Measurements from ENCODE around the gene GALNT12. TPM values are rescaled to one million over a fixed set of nuclear protein-coding genes. Genes with fewer than 3 reads are reported as not detected.

The GALNT12 gene
- polyA plus RNA-seq, 1 donor (not counting 4 experiments of a cell fraction or from before 2014, with no cell fraction given) = 1.8 TPM

GRCh38 chr9:98794802-98795201 lies 12.7 kb upstream of the GALNT12 start:
- H3K27ac ChIP-seq (ENCODE audit: control insufficient read depth, insufficient read depth, low read length) = no peak overlapping the region
- DNase-seq (ENCODE audit: low read depth, low spot score) (no peak), FAIRE-seq (no peak)
- peaks cover 26% of the 10 kb centered on the region for H3K79me2 ChIP-seq (ENCODE audit: control insufficient read depth, insufficient read depth, low read length)
- H3K4me2 ChIP-seq (ENCODE audit: control insufficient read depth, extremely low read depth, insufficient read depth, low read depth, low read length) = peak overlapping the region; percentile 89
- no peaks in the 10 kb centered on the region for H3K9me1 ChIP-seq (ENCODE audit: control insufficient read depth, extremely low read depth, insufficient read depth, low read length)
- dilution Hi-C loops (cut with MboI; ENCODE audit: extremely low pct_ligation_motif_present, low sequenced_read_pairs) = no loop called here
- H3K9ac ChIP-seq (ENCODE audit: control insufficient read depth, extremely low read depth, insufficient read depth, low read length) = no peak overlapping the region
- no peaks in the 10 kb centered on the region for H4K20me1 ChIP-seq (ENCODE audit: control insufficient read depth, extremely low read depth, insufficient read depth, low read length)
- H3K9me3 ChIP-seq (ENCODE audit: control insufficient read depth, low read depth, low read length) = peaks cover 3% of the 10 kb centered on the region
- H2AFZ ChIP-seq (ENCODE audit: control insufficient read depth, low read length) = no peak overlapping the region
- H3K36me3 ChIP-seq (ENCODE audit: control insufficient read depth in 2 of 2, extremely low read depth in 1 of 2, insufficient read depth in 2 of 2, low read length in 2 of 2) = peaks cover 0 to 7% of the 10 kb centered on the region in 2 experiments
- no peak for TF ChIP-seq EZH2 (IDR thresholded peaks at IDR 0.05; ENCODE audit: low read length)
- TF ChIP-seq CTCF (optimal IDR thresholded peaks at IDR 0.05 in 1 of 3, IDR thresholded peaks at IDR 0.05 in 1 of 3, conservative IDR thresholded peaks at IDR 0.05 in 1 of 3; ENCODE audit: extremely low read depth in 1 of 3, insufficient read depth in 2 of 3, low read length in 3 of 3) = no peak
- H3K4me1 ChIP-seq (ENCODE audit: control insufficient read depth, extremely low read depth, insufficient read depth, low read length) = peaks cover 38% of the 10 kb centered on the region
- no peaks in the 10 kb centered on the region for H3K27me3 ChIP-seq (ENCODE audit: control insufficient read depth, extremely low read depth, insufficient read depth, low read length)
- H3K4me3 ChIP-seq (ENCODE audit: control insufficient read depth in 2 of 3, extremely low read depth in 1 of 3, insufficient read depth in 2 of 3, low read depth in 1 of 3, low read length in 3 of 3) = peak overlapping the region in 2 of 3 experiments; percentile 62 to 68

DNA sequence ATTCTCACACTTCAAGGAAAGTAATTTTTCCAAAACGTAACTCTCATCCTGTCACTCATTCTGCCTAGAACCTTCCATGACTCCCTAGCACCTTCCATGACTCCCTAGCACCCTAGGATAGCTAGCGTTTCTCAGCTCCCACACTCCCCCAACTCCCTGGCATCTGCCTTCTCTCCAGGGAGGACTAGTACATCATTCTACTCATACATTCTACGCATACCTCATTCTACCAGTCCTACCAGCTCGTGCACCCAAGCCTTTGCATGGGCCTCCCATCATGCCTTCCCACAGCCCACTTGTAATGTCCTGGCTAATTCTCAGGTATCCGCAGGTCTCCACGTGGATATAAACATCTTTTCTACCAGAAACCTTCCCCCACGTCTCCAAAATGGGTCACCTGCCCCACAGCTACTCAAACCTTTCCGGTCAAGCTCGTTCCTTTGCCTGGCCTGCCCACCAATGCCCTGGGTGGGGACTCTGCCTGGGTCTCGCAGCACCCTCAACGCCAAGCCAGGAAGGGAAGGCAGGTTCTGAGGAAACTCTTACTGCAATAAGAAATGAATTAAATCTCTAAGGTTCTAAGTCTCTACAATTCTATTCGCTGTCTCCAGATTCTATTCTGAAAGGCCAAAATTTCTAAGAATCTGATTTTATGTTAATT lies 12.0 kb upstream of the GALNT12 start:
- dilution Hi-C loops (cut with MboI; ENCODE audit: extremely low pct_ligation_motif_present, low sequenced_read_pairs) = no loop called here
- Histone ChIP-seq H3K9me1 (ENCODE audit: control insufficient read depth, extremely low read depth, insufficient read depth, low read length) (no peaks in the 10 kb centered on the region), H3K4me2 (ENCODE audit: control insufficient read depth, extremely low read depth, insufficient read depth, low read depth, low read length) (peak overlapping the region; percentile 89), H3K4me1 (ENCODE audit: control insufficient read depth, extremely low read depth, insufficient read depth, low read length) (peaks cover 36% of the 10 kb centered on the region), H4K20me1 (ENCODE audit: control insufficient read depth, extremely low read depth, insufficient read depth, low read length) (no peaks in the 10 kb centered on the region), H3K27me3 (ENCODE audit: control insufficient read depth, extremely low read depth, insufficient read depth, low read length) (no peaks in the 10 kb centered on the region), H3K79me2 (ENCODE audit: control insufficient read depth, insufficient read depth, low read length) (peaks cover 24% of the 10 kb centered on the region), H3K9me3 (ENCODE audit: control insufficient read depth, low read depth, low read length) (peaks cover 3% of the 10 kb centered on the region), H2AFZ (ENCODE audit: control insufficient read depth, low read length) (no peak overlapping the region), H3K9ac (ENCODE audit: control insufficient read depth, extremely low read depth, insufficient read depth, low read length) (peak overlapping the region; percentile 65), H3K27ac (ENCODE audit: control insufficient read depth, insufficient read depth, low read length) (peak overlapping the region; percentile 1), H3K4me3 (ENCODE audit: control insufficient read depth in 2 of 3, extremely low read depth in 1 of 3, insufficient read depth in 2 of 3, low read depth in 1 of 3, low read length in 3 of 3) (peak overlapping the region; percentile 48 to 68 (median 62)), H3K36me3 (ENCODE audit: control insufficient read depth in 2 of 2, extremely low read depth in 1 of 2, insufficient read depth in 2 of 2, low read length in 2 of 2) (peaks cover 0 to 5% of the 10 kb centered on the region in 2 experiments)
- FAIRE-seq = no peak
- TF ChIP-seq CTCF (optimal IDR thresholded peaks at IDR 0.05 in 1 of 3, IDR thresholded peaks at IDR 0.05 in 1 of 3, conservative IDR thresholded peaks at IDR 0.05 in 1 of 3; ENCODE audit: extremely low read depth in 1 of 3, insufficient read depth in 2 of 3, low read length in 3 of 3) = no peak
- TF ChIP-seq EZH2 (IDR thresholded peaks at IDR 0.05; ENCODE audit: low read length) = no peak
- DNase-seq (ENCODE audit: low read depth, low spot score) = no peak
